ENCODE measurements around the gene PAX5. TPM values are rescaled to one million over a fixed set of nuclear protein-coding genes. Genes with fewer than 3 reads are reported as not detected.

Gene PAX5
- total RNA-seq, 1 donor from 2014 or later = 0.25 TPM

GRCh38 chr9:37053684-37054362, 19.8 kb upstream of the PAX5 start:
- no peak for TF ChIP-seq CTCF (IDR thresholded peaks at IDR 0.05)
- TF ChIP-seq POLR2A (IDR thresholded peaks at IDR 0.05) = no peak
- no peak for TF ChIP-seq POLR2AphosphoS5 (IDR thresholded peaks at IDR 0.05; ENCODE audit: insufficient read depth in 1 of 2, low read depth in 1 of 2)
- H3K27me3 ChIP-seq = no peaks in the 10 kb centered on the region
- H3K9me3 ChIP-seq = no peaks in the 10 kb centered on the region
- intact Hi-C loops (cut with DNase I) = no loop called here
- no peaks in the 10 kb centered on the region for H3K4me1 ChIP-seq
- no peaks in the 10 kb centered on the region for H3K36me3 ChIP-seq
- no peak overlapping the region for H3K4me3 ChIP-seq
- DNase-seq (ENCODE audit: extremely low spot score in 2 of 2) = no peak
- H3K27ac ChIP-seq = no peak overlapping the region

DNA sequence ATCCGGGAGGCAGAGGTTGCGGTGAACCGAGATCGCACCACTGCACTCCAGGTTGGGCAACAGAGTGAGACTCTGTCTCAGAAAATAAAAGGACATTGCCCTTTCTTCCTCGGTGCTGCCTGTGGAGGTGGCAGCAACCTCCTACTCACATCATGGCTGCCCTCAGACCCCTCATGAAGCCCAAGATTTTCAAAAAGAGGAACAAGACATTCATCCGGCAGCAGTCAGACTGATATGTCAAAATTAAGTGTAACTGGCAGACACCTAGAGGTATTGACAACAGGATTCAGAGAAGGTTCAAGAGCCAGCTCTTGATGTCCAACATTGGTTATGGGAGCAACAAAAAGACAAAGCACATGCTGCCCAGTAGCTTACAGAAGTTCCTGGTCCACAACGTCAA, 12.6 kb upstream of the PAX5 start:
- Histone ChIP-seq H3K9me3 (no peaks in the 10 kb centered on the region), H3K4me1 (no peaks in the 10 kb centered on the region), H3K27me3 (no peaks in the 10 kb centered on the region), H3K36me3 (no peaks in the 10 kb centered on the region), H3K27ac (no peak overlapping the region), H3K4me3 (no peak overlapping the region)
- intact Hi-C loops (cut with DNase I) = loop anchor here (10.0 kb wide), 1 partner anchor 212 kb away; no protein-coding TSS in a partner anchor
- no peak for DNase-seq (ENCODE audit: extremely low spot score in 2 of 2)
- TF ChIP-seq POLR2A (IDR thresholded peaks at IDR 0.05) (no peak), POLR2AphosphoS5 (IDR thresholded peaks at IDR 0.05; ENCODE audit: insufficient read depth in 1 of 2, low read depth in 1 of 2) (no peak), CTCF (IDR thresholded peaks at IDR 0.05) (no peak)

DNA sequence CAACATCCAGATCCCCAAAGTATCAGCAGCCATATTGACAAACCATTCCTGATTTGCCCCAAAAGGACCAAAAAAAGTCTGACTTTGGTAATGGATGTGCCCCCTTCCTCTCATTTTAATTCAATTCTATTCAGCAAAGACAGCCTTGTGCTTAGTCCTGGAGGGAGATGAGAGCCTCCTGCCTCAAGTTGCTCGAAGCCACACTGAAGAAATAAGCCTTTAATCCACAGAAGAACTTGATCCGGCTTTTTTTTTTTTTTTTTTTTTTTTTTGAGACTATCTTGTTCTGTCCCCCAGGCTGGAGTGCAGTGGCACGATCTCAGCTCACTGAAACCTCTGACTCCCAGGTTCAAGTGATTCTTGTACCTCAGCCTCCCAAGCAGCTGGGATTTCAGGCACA, 8.4 kb upstream of the PAX5 start:
- peaks cover 4% of the 10 kb centered on the region for H3K27me3 ChIP-seq
- TF ChIP-seq POLR2AphosphoS5 (IDR thresholded peaks at IDR 0.05; ENCODE audit: insufficient read depth in 1 of 2, low read depth in 1 of 2) (no peak), CTCF (IDR thresholded peaks at IDR 0.05) (no peak), POLR2A (IDR thresholded peaks at IDR 0.05) (no peak)
- peaks cover 6% of the 10 kb centered on the region for H3K4me1 ChIP-seq
- no peaks in the 10 kb centered on the region for H3K36me3 ChIP-seq
- H3K27ac ChIP-seq = no peak overlapping the region
- no peaks in the 10 kb centered on the region for H3K9me3 ChIP-seq
- no peak overlapping the region for H3K4me3 ChIP-seq
- no peak for DNase-seq (ENCODE audit: extremely low spot score in 2 of 2)
- intact Hi-C loops (cut with DNase I) = loop anchor here (10.0 kb wide), 1 partner anchor 208 kb away; no protein-coding TSS in a partner anchor

DNA sequence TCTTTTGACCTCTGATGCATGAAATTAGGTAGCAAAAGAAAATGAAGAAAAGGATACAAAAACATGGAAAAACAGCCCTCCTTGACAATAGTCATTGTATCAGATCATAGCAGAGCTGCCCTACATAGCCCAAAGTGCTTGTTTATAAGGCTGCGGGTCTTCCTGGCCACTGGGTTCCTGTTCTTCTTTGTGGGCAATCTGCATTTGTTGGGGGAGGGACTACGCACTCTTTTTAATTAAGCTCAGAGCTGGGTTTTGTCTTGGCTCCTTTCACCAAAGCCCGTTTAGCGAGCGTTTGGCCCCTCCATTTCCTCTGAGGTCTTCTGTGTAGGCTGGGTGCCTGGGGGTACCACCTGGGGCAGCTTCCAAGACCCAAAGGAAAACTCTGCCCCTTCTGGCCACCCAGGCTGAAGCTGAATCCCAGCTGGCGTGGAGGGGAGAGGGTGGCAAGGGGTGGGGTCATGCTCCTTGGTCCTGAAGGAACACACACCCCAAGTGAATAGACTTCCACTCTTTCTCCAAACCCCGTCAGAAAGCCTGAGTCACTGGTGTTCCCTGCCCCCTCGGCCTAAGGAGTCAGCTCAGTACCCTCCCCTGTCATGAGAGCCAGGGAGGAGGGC, 6.5 kb upstream of the PAX5 start:
- intact Hi-C loops (cut with DNase I) = loop anchor here (10.0 kb wide), 1 partner anchor 206 kb away; no protein-coding TSS in a partner anchor
- Histone ChIP-seq H3K27me3 (peaks cover 11% of the 10 kb centered on the region), H3K4me1 (peaks cover 24% of the 10 kb centered on the region), H3K4me3 (no peak overlapping the region), H3K27ac (no peak overlapping the region), H3K36me3 (no peaks in the 10 kb centered on the region), H3K9me3 (no peaks in the 10 kb centered on the region)
- TF ChIP-seq POLR2AphosphoS5 (IDR thresholded peaks at IDR 0.05; ENCODE audit: insufficient read depth in 1 of 2, low read depth in 1 of 2) (no peak), CTCF (IDR thresholded peaks at IDR 0.05) (no peak), POLR2A (IDR thresholded peaks at IDR 0.05) (no peak)
- DNase-seq (ENCODE audit: extremely low spot score in 2 of 2) = no peak

- DNase-seq (ENCODE audit: extremely low spot score in 2 of 2) = no peak
- Histone ChIP-seq H3K4me3 (no peak overlapping the region), H3K36me3 (no peaks in the 10 kb centered on the region), H3K27ac (no peak overlapping the region), H3K9me3 (no peaks in the 10 kb centered on the region), H3K27me3 (peaks cover 22% of the 10 kb centered on the region), H3K4me1 (peaks cover 40% of the 10 kb centered on the region)
- intact Hi-C loops (cut with DNase I) = no loop called here
- TF ChIP-seq POLR2A (IDR thresholded peaks at IDR 0.05) (no peak), CTCF (IDR thresholded peaks at IDR 0.05) (no peak), POLR2AphosphoS5 (IDR thresholded peaks at IDR 0.05; ENCODE audit: insufficient read depth in 1 of 2, low read depth in 1 of 2) (no peak)
Measured at GRCh38 chr9:37038943-37039464, 4.9 kb upstream of the PAX5 start.
